AG09309 (cell line): ENCODE data around the gene ABTB2.

Source experiments
- DNase-seq: peaks from one replicate; pipeline ENCODE4 v3.0.0-alpha.2; 2010; ENCODE audit warnings: low read depth
- H3K4me3 ChIP-seq: 2 replicates; pipeline ENCODE4 v1.5.1; 2011; ENCODE audit warnings: mild to moderate bottlenecking, low read depth, low read length, moderate library complexity; ENCODE audit not compliant: control insufficient read depth
- TF ChIP-seq, protein P1 (sequence below): IDR thresholded peaks from 2 replicates; pipeline ENCODE4 v1.5.1; 2011; ENCODE audit warnings: mild to moderate bottlenecking, low read depth, low read length, inconsistent platforms; ENCODE audit not compliant: insufficient read depth, control insufficient read depth; ENCODE audit errors: missing control alignments

Gene ABTB2

DNA sequence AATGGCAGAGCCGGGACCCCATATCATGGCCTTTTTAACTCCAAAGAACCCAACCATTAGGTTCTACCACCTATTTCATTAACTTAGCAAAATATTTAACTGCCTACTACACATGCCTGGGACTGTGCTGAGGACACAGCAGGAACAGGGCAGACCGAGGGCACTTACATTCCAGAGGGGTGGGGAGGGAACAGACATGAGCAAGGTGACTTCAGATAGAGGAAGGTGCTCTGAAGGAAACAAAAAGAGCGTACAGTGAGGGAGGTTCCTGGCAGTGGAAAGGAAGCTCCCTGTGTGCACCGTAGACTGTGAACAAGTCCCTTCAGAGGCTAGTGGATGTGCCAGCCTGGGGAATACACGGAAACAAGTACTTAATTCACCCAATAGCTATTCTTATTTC is 169.6 kb downstream of the ABTB2 start:
- no peak overlapping the region for H3K4me3 ChIP-seq
- TF ChIP-seq, protein P1, sequence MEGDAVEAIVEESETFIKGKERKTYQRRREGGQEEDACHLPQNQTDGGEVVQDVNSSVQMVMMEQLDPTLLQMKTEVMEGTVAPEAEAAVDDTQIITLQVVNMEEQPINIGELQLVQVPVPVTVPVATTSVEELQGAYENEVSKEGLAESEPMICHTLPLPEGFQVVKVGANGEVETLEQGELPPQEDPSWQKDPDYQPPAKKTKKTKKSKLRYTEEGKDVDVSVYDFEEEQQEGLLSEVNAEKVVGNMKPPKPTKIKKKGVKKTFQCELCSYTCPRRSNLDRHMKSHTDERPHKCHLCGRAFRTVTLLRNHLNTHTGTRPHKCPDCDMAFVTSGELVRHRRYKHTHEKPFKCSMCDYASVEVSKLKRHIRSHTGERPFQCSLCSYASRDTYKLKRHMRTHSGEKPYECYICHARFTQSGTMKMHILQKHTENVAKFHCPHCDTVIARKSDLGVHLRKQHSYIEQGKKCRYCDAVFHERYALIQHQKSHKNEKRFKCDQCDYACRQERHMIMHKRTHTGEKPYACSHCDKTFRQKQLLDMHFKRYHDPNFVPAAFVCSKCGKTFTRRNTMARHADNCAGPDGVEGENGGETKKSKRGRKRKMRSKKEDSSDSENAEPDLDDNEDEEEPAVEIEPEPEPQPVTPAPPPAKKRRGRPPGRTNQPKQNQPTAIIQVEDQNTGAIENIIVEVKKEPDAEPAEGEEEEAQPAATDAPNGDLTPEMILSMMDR: no peak

DNA sequence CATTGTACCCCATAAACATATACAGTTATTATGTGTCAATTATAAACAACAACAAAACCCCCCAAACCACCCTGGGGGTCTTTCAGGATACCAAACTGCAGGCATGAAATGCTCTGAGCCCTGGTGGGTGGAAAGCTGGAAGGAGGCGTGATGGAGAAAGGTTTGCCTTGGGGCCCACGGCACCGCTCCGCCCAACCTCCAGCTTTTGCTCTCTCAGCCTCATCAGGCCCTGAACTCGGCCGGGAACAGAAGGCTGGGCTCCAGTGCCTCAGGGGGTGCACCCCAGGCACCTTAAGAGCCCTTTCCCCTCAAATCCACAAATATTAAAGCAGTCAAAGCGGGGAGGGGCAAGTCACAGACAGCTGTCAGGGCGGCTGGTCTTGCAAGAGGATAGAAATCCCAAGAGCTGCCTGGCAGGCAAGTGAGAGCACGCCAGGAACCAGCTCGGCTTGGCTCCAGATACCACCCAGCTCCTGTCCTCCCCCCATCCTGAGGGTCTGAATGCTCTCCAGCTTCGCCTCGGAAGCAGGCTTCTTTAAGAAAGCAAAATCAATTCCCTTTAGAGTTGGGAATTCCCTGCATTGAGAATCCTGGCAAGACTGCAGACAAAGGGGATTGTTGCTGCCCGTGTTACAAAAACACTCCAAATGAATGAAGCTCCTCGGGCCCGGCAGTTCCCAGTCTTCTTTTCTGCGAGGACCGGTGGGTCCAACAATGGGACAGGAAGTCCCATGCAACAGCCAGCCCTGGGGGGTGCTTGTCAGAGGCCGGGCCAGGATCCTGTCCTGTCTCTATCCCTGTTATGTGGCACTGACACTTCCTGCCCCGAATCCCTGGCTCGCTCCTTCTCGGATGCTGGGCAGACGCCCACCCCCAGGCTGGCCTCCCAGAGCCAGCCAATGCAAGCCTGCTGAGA is 171.6 kb downstream of the ABTB2 start:
- TF ChIP-seq, protein P1: no peak
- DNase-seq: no peak

More for the DNA sequence above, 169.6 kb downstream of the ABTB2 start:
- no peak for DNase-seq

DNA sequence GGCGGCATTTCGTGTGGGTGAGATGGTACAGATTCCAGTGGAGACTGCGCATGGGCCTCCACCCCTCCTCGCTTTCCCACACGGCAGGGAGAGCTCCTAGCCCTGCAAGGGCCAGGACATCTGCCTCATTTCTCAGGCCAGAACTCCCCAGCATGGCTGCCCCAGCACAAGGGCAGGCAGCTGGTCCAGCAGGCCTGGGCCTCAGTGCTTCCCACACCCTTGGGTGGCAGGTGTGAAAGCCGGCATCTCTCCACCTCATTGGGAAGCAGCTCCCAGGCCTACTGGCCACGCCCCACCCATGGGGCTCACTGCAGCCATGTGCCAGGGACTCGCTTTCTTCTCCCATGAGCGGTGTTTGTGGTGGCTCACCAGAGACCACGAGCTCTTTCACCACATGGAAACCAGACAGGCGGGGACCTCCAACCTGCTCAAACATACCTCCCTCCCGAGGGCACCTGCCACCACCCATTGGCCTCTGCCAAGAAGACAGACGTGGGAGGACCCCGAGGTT is 173.2 kb downstream of the ABTB2 start:
- TF ChIP-seq, protein P1: no peak
- no peak for DNase-seq
- no peak overlapping the region for H3K4me3 ChIP-seq

More for the DNA sequence above, 171.6 kb downstream of the ABTB2 start:
- H3K4me3 ChIP-seq: no peak overlapping the region

DNA sequence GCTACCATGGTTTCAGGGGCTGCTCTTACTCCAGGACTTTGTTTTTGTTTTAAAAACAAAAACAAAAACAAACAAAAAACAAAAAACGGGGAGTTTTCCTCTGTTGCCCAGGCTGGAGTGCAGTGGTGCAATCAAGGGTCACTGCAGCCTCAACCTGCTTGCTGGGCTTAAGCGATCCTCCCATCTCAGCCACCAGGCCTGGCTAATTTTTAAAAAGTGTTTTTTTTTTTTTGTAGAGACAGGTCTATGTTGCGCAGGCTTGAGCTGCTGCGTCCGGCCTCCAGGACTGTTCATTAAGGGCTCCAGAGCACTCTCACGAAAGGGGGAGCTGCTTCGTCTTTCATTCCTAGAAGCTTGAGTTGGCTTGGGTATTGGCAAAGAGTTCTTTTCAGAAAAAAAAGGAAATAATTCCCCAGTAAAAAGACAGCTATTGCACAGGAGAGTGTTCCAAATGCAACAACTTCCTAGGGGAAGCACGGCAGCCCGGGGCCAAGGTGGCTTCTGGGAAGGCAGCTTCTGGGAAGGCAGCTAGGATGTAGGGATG is 173.9 kb downstream of the ABTB2 start:
- TF ChIP-seq, protein P1: no peak
- no peak for DNase-seq
- H3K4me3 ChIP-seq: no peak overlapping the region

DNA sequence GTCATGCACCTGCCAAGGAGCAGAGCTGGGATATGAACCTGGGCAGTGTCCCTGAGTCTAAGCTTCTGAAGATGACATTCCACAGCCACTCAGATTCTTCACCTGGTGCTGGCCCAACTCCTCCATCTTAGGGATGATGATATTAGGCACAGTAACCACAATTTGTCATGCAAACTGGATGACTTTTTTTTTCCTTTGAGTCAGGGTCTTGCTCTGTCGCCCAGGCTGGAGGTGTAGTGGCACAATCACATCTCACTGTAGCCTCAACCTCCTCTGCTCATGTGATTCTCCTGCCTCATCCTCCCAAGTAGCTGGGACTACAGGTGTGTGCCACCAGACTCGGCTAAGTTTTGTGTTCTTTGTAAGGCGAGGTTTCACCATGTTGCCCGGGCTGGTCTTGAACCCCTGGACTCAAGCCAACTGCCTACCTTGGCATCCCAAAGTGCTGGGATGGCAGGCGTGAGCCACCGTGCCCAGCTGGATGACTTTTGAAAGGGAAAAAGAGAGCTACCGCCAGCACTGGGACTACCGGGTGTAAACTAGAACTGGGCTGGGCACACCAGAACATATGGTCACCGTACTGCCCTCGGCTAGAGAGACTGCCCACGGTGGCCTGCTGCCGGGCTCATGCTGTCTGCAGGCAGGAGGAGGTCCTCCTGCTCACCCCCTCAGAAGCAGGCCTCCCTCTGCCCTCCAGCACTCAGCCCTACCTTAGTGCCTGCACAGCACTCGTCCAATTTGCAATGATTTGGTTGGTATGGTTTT is 174.7 kb downstream of the ABTB2 start:
- TF ChIP-seq, protein P1: no peak
- no peak for DNase-seq
- no peak overlapping the region for H3K4me3 ChIP-seq

DNA sequence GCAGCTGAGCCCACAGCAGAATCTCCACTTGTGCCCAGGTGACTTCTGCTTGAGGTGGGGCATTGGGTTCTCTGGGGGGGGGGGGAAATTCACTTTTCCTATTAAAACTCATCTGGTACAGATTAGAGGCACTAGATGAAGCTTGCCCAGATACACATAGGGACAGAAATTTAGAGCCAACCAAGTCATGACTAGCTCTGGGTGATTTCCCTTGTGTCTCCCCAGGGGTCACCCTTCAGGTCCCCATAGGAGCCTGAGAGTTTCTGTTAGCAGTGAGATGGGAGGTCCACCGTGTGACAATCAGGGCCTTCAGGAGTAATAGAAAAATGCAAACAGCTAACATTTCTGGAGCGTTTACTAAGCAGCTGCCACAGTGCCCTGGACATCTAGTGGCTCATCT is 175.4 kb downstream of the ABTB2 start:
- TF ChIP-seq, protein P1: no peak
- H3K4me3 ChIP-seq: no peak overlapping the region
- no peak for DNase-seq
